ENCODE measurements around the gene SOX30.

Gene SOX30

DNA sequence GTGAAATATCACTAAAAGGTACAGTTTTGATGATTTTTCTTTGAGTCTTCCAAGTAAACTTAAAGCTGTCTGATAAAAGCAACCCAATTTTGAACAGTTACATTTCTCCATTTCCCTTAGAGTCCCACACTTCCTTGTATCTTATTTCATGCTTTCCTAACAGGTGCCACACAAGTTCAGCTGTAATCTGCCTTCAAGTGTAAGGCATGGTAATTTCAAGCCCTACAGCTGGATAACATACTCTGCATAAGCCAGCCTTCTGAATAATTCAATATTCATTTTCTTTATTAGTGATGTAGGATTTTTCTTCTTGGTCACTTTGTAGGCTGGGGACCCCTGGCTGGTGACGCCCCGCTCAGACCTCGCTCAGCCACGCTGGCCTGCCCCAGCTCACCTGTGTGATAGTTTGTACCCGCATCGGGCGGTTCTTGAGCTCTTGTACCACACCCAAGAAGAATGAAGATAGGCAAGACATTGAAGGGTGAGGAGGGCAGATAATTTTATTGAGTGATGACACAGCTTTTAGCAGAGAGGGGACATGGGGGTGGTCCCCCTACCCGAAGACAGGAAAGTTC, 34.0 kb downstream of the SOX30 start:
- no peak overlapping the region for H3K4me3 ChIP-seq (ENCODE audit: low read depth, low read length)
- ChIA-PET POLR2A (no interaction called here), CTCF (interaction anchor here (1.1 to 2.1 kb wide), 2 partner anchors 10 to 12 kb away, joined by 3 to 12 read pairs; no protein-coding TSS in a partner anchor)
- DNase-seq (ENCODE audit: low read depth, low spot score) = no peak
- TF ChIP-seq, protein P1, sequence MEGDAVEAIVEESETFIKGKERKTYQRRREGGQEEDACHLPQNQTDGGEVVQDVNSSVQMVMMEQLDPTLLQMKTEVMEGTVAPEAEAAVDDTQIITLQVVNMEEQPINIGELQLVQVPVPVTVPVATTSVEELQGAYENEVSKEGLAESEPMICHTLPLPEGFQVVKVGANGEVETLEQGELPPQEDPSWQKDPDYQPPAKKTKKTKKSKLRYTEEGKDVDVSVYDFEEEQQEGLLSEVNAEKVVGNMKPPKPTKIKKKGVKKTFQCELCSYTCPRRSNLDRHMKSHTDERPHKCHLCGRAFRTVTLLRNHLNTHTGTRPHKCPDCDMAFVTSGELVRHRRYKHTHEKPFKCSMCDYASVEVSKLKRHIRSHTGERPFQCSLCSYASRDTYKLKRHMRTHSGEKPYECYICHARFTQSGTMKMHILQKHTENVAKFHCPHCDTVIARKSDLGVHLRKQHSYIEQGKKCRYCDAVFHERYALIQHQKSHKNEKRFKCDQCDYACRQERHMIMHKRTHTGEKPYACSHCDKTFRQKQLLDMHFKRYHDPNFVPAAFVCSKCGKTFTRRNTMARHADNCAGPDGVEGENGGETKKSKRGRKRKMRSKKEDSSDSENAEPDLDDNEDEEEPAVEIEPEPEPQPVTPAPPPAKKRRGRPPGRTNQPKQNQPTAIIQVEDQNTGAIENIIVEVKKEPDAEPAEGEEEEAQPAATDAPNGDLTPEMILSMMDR (IDR thresholded peaks at IDR 0.05; ENCODE audit: insufficient read depth, low read length, missing control alignments) = no peak

- CTCF ChIA-PET = interaction anchor here (1.1 to 2.1 kb wide), 2 partner anchors 8 to 13 kb away, joined by 4 to 12 read pairs; no protein-coding TSS in a partner anchor
- TF ChIP-seq, protein P1 (IDR thresholded peaks at IDR 0.05; ENCODE audit: insufficient read depth, low read length, missing control alignments) = no peak
These were observed 35.5 kb downstream of the SOX30 start for GRCh38 chr5:157616785-157617184.

GRCh38 chr5:157613385-157614245, 38.6 kb downstream of the SOX30 start:
- no peak for DNase-seq (ENCODE audit: low read depth, low spot score)
- ChIA-PET CTCF (interaction anchor here (1.0 kb wide), 1 partner anchor 19 kb away, joined by 3 read pairs; no protein-coding TSS in a partner anchor), POLR2A (no interaction called here)
- TF ChIP-seq, protein P1 (IDR thresholded peaks at IDR 0.05; ENCODE audit: insufficient read depth, low read length, missing control alignments) = no peak
- no peak overlapping the region for H3K4me3 ChIP-seq (ENCODE audit: low read depth, low read length)

More at GRCh38 chr5:157616785-157617184, 35.5 kb downstream of the SOX30 start:
- DNase-seq (ENCODE audit: low read depth, low spot score) = no peak
- POLR2A ChIA-PET = no interaction called here
- no peak overlapping the region for H3K4me3 ChIP-seq (ENCODE audit: low read depth, low read length)

GRCh38 chr5:157612581-157612980, 39.7 kb downstream of the SOX30 start:
- no peak for DNase-seq (ENCODE audit: low read depth, low spot score)
- TF ChIP-seq, protein P1 (IDR thresholded peaks at IDR 0.05; ENCODE audit: insufficient read depth, low read length, missing control alignments) = no peak
- H3K4me3 ChIP-seq (ENCODE audit: low read depth, low read length) = no peak overlapping the region
- ChIA-PET CTCF (interaction anchor here (1.0 kb wide), 2 partner anchors 20 kb away, joined by 3 read pairs; no protein-coding TSS in a partner anchor), POLR2A (no interaction called here)

DNA sequence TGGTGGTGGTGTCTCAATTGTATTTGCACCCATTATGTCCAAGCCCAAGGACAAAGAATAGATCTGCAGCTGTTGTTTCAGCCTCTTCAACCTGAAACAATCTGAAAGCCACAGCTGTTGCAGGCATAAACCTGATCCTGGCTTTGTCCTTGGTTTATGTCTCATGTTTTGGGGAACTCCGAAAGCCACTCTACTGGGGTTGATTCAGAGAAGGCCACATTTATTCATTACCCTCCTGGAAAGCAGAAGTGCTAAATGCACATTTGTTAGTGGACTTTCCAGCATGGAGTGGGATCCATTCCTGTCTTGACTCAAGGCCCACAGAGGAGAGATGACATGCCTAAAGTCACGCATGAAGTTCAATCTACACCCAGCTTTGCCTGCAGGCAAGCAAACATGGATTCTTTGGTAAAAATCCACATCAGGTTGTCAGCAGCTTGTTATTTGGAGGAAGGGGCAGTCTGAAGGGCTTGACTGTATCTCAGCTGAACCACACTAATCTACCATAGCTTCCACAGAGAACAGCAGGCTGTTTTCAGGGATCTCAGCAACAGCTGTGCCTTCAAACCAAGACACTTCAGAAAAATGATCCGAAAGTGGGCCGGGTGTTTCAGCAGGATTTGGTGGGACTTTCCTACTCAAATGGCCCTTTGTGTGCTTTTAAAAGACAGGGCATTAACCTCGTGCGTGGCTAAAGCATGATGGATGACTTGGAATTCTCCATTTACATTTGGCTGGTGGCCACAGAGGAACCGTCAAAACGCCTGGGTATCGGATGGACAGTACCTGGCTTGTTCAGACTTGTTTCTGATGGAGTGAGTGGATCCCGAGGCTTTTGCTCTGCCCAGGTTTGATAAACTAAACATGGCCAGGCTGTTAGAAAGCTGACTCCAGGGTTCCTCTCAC, 40.4 kb downstream of the SOX30 start:
- TF ChIP-seq, protein P1 (IDR thresholded peaks at IDR 0.05; ENCODE audit: insufficient read depth, low read length, missing control alignments) = no peak
- DNase-seq (ENCODE audit: low read depth, low spot score) = no peak
- ChIA-PET CTCF (interaction anchor here (1.0 kb wide), 2 partner anchors 19 to 20 kb away, joined by 3 read pairs; no protein-coding TSS in a partner anchor), POLR2A (interaction anchor here (0.6 kb wide), 1 partner anchor 38 kb away, joined by 4 read pairs; no protein-coding TSS in a partner anchor)
- no peak overlapping the region for H3K4me3 ChIP-seq (ENCODE audit: low read depth, low read length)

Data from AG04449 (cell line).